WTC11 (cell line): ENCODE results near the gene TTC7B.

Experiments used
- ATF1 ChIP-seq: sonication (generic); formaldehyde crosslinking; IDR thresholded peaks from 2 replicates; pipeline ENCODE4 v1.8.1; 2023; ENCODE audit warnings: mild to moderate bottlenecking, moderate library complexity, missing genetic modification reagents
- JUN ChIP-seq: sonication (generic); formaldehyde crosslinking; IDR thresholded peaks from 2 replicates; pipeline ENCODE4 v1.8.0; 2023; ENCODE audit warnings: mild to moderate bottlenecking, missing genetic modification reagents
- MXD4 ChIP-seq: fragments of 250-450 bp; sonication (Bioruptor Pico); IDR thresholded peaks from 2 replicates; pipeline ENCODE4 v1.8.0; 2021; ENCODE audit warnings: mild to moderate bottlenecking, moderate library complexity, borderline replicate concordance
- TF ChIP-seq, protein P1 (sequence below): fragments of 200-600 bp; IDR thresholded peaks from 2 replicates; pipeline ENCODE4 v1.8.0; 2022; ENCODE audit warnings: antibody characterized with exemption
- TF ChIP-seq, protein P2 (sequence below): sonication (generic); formaldehyde crosslinking; IDR thresholded peaks from 2 replicates; pipeline ENCODE4 v1.8.1; 2023; ENCODE audit warnings: mild to moderate bottlenecking, missing genetic modification reagents, borderline replicate concordance

DNA sequence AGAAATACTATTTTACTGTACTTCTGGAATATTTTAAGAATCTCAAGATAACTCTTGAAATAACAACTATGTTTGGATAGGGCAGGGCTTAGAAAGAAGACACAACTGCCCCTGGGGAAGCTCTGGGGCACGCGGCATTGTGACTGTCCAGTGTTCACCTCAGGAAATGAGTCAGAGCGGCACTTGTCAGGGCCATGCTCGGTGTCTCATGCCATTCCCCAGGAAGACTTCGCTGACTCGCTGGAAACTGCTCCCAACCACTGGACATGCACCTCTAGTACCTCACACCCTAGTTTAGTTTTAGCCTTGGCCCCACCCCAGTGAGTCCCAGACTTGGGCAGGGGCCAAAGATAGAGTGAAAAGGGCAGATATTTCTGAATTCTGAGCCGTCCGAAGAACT is 192.0 kb downstream of the TTC7B start:
- no peak for TF ChIP-seq MXD4 (CRISPR knock-in tag)
- TF ChIP-seq ATF1 (CRISPR knock-in tag) = no peak
- TF ChIP-seq, protein P1, sequence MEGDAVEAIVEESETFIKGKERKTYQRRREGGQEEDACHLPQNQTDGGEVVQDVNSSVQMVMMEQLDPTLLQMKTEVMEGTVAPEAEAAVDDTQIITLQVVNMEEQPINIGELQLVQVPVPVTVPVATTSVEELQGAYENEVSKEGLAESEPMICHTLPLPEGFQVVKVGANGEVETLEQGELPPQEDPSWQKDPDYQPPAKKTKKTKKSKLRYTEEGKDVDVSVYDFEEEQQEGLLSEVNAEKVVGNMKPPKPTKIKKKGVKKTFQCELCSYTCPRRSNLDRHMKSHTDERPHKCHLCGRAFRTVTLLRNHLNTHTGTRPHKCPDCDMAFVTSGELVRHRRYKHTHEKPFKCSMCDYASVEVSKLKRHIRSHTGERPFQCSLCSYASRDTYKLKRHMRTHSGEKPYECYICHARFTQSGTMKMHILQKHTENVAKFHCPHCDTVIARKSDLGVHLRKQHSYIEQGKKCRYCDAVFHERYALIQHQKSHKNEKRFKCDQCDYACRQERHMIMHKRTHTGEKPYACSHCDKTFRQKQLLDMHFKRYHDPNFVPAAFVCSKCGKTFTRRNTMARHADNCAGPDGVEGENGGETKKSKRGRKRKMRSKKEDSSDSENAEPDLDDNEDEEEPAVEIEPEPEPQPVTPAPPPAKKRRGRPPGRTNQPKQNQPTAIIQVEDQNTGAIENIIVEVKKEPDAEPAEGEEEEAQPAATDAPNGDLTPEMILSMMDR = no peak
- TF ChIP-seq, protein P2, sequence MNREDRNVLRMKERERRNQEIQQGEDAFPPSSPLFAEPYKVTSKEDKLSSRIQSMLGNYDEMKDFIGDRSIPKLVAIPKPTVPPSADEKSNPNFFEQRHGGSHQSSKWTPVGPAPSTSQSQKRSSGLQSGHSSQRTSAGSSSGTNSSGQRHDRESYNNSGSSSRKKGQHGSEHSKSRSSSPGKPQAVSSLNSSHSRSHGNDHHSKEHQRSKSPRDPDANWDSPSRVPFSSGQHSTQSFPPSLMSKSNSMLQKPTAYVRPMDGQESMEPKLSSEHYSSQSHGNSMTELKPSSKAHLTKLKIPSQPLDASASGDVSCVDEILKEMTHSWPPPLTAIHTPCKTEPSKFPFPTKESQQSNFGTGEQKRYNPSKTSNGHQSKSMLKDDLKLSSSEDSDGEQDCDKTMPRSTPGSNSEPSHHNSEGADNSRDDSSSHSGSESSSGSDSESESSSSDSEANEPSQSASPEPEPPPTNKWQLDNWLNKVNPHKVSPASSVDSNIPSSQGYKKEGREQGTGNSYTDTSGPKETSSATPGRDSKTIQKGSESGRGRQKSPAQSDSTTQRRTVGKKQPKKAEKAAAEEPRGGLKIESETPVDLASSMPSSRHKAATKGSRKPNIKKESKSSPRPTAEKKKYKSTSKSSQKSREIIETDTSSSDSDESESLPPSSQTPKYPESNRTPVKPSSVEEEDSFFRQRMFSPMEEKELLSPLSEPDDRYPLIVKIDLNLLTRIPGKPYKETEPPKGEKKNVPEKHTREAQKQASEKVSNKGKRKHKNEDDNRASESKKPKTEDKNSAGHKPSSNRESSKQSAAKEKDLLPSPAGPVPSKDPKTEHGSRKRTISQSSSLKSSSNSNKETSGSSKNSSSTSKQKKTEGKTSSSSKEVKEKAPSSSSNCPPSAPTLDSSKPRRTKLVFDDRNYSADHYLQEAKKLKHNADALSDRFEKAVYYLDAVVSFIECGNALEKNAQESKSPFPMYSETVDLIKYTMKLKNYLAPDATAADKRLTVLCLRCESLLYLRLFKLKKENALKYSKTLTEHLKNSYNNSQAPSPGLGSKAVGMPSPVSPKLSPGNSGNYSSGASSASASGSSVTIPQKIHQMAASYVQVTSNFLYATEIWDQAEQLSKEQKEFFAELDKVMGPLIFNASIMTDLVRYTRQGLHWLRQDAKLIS (CRISPR knock-in tag) = no peak
- no peak for TF ChIP-seq JUN
